GM21737 (cell line): ENCODE results near the gene BFSP2.

Source experiments
- ATAC-seq: cut with Tn5 transposase; IDR thresholded peaks from one replicate; pipeline ENCODE4 v1.9.1; 2021; ENCODE audit warnings: mild to moderate bottlenecking, moderate library complexity; ENCODE audit not compliant: unreplicated experiment

BFSP2 gene

DNA sequence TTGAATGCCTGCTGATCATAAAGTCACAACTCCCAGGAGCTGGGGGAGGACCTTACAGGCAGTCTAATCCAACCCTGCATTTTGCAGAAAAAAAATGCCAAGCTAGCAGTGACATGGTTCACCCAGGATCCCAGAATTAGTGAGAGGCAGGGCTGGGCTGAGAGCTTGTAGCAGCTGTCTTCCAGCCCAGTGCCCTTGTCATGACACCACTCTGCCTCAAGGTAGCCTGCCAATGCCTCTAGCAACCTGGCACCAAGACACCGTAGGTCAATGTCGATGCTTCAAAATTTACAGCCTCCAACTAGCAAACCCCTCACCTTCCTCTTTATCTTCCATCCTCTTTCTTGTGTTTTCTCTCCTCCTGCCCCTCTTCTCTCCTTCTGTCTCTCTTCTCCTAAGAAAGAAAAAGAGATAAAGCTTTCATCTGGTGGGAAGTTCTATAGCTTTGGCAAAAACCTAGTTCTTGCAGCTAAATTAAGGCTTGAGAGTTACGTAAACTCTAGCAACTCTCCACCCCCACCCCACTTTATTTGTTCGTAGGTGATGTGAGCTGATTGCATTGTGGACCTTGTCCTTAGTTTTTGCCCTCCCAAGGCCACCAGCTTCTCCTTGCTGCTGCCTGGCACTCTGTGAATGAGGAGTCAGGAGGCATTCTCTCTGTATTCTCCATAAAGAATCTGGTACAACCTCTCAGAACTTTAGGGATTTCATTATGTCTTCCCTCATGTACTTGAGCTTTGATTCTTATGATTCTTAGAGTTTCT lies 18.3 kb upstream of the BFSP2 start:
- ATAC-seq: no peak

DNA sequence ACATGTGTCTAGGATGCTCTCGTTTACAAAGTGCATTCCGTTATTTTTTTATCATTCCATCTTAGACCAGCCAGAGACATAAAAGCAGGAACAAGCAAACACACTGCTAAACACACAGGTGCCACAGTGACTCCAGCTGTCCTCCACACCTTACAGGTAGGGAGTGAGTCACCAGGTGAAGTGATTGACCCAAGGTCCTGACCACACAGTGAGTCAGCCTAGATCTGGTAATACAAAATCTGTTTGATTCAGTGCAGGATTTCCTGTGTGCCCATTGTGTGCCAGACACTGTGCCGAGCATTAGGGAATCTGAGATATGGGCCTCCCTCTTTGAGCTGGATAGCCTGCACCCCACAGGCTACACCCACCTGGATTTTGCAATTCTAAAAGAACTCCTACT lies 16.7 kb upstream of the BFSP2 start:
- no peak for ATAC-seq

DNA sequence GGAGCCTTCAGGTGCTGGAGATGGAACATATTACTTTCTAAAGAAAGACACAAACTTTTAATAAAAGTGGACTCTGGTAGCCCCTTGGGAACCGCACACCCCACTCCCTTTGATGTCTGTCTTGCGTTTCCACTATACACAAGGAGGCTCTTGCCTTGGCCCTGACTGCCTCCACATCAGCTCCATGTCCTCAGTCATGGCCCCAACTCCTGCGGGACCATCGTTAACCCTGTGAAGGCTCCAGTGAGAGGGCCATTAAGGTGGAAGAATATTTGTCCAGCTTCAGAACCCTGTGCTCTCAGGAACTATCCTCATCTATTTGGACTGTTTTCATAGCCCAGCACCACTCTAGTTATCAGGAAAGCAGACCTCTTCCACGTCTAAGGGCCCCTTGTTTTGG lies 16.1 kb upstream of the BFSP2 start:
- no peak for ATAC-seq

DNA sequence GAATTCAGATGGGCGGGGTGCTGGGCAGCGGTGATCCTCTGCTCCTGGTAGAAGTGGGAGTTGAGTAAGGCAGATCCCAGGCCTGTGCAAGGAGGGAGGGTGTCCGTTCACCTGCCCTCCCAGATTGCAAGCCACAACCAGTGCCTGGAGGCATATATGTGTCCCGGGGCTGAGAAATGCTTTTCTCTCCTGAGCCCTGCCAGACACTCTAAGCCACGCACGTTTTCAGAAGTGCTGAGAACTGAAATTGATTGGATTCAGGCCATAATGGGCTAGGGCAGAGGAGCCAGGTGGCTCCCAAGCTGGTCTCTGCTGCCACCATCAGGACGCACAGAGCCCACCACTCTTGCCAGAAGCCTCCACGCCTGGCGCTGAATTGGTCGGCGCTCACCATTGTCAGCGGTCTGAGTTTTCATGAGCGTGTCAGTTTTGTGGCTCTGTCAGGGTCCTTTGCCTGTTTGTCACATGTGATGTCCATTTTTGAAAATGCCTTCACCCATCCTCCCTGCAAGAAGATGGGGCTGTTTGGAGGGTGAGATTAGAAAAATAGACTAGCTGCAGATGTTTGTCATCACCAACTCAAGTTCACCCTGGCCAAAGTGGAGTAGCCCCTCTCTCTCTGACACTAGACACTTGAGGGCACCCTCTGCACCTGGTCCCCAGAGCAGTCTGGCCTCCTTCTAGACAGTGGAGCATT lies 15.4 kb upstream of the BFSP2 start:
- no peak for ATAC-seq

DNA sequence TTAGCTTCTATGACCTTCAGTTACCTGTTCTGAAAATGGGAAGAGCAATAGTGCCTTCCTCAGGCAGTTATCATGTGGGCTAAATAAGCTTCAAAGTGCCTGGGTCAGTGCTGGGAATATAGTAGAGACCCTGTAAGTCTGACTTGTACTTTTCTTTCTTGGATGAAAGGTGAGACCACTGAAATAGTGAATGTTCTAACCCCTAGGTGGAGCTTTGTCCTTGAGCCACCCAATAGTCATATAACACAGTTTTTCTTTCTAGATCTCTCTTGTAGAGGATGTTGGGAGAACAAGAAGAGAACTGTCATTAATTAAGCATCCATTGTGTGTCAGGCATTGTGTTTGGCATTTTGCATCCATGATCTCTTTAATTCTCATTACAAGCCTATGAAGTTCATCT lies 13.0 kb upstream of the BFSP2 start:
- ATAC-seq: no peak

DNA sequence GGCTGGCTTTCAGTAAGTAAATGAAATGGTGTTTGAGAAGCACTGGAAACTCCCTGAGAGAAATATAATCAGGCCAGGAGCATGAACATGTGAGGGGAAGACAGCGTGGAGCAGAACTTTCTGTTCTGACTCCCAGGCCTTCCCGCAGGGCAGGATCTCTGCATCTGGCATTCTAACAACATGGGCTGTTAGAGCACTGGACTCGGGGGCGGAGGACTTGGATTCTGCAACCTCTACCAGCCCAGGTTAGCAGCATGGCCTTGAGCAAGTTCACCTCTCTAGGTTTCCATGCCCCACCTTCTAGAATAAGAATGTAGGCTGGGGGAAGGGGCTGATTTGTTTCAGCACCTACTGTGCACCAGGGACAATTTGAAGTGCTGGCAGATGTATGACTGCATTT lies 12.5 kb upstream of the BFSP2 start:
- no peak for ATAC-seq

DNA sequence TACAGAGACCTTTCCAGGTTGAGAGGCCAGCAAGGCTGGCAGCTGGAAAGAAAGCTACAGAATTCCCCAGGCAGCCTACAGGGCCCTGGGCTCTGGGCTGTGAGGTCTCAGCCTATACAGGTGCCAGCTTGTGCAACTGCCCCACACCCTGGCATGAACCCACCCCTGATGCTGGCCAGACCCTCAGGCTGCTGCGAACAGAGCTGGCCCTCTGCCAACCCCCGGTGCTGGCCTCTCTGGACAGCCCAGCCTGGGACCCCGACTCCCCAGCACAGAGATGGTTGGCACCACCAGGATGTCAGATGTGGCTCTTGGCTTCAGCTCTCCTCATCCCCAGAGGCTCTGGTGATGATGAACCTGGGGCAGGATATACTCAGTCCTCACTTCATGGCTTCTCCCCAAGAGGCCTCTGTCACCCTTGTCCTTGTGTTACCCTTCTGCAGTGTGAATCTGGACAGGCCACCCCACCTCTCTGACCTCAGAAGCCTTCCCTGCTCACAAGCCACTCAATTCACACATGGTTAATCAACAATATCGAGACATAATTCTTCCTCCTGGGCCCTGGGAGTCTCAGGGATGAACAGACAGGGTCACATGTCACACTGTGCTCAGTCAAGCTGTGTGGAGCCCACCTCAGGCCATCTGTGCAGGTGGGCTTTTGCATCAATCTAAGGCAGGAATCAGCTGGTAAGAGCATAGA lies 11.0 kb upstream of the BFSP2 start:
- no peak for ATAC-seq

DNA sequence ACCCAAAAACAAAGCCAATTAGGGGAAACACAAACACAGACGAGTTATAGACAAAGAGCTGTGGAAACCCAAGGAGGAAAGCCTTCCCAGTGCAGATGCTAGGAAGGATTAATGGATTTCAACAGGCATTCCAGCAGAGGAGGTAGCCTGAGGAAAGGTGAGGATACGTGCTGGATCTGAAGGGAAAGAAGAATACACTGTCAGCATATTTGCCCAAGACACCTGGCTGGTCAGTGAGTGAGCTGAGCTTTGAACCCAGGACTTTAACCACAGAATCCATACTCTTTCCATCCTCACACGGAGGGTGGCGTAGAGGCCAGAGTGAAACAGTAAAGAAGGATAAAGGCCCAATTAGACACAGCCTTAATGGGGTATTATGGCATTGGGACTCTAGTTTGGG lies 9.1 kb upstream of the BFSP2 start:
- no peak for ATAC-seq

DNA sequence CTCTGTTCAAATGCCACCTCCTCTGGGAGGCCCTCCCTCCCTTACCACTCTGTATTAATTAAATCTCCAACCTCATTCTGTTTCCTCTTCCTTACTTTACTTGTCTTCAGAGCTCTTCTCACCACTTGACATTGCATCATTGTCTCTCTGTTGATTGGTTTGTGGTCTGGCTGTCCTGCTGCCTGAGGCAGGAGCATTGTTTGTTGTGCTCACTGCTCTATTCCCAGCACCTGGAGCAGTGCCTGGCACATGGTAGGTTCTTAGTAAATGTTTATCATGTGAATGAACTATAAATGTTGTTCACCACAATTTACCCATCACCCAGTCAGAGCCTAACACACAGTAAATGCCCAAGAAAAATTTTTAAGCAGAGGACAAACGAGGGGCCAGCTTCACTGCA lies 6.7 kb upstream of the BFSP2 start:
- ATAC-seq: no peak

DNA sequence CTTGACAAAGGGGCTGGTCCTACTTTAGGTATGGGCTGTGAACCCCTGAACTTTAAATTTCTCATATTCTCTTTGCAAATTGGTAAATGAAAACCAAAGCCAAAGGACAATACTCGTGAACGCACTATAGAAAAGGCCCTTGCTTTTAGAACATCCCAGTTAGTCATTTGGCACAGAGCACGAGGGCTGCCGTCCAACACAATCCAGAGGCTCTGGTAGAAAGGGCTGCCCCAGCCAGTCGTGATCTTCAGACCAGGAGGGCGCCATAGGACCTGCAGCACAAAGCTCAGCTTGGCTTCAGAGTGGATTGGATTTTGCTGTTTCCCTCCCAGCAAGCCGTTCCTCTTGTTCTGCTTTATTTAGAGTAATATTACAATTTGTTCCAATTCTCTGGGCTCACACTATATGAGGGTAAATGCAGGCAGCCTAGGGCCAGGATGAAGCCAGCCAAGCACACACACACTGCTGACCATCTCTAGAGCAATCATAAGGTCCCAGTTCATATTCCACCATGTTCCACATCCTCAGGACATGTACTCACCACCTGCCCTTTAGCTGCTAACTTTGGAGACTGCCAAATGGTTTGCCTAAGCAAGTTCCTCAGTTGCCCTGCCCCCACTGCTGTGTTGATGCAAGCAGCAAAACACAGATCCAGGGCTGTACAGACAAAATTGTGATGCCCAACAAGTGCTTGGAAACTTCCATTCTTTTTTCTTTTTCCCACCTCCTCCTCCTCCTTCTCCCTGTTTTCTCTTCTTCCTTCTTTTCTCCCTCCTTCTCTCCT lies 6.0 kb upstream of the BFSP2 start:
- ATAC-seq: no peak

DNA sequence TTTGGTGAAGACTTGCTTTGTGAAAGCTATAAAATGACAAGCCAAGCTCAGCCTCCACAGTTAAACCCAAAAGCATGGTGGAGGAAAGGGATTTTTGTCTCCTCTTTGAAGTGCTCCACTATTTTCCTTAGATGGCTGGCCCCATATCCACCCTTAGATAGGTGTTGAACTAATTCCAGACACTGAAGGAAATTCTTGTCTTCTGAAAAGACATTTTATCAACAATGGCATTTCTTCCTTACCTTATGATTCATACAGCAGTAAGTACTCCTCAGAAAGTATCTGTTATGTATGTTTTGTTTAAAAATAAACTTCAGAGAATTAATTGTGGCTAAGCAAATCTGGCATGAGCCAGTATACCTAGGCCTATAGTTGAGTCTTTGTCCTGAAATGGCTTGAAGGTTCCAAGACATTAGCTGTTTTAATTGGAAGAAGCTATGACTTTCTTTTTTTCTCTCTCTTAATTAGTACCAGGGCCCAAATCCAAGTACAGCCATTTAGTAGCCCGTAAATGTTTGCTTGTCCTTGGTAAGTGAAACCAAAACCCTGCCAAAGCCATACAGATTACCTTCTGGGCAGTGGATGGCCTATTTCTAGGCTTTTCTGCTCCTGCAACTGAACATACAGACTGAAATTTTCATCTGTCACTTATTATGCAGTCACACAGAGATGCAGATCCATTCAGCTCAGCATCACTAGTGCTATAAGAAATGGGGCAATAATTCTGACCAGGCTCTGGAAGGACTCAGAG lies 5.1 kb upstream of the BFSP2 start:
- no peak for ATAC-seq

DNA sequence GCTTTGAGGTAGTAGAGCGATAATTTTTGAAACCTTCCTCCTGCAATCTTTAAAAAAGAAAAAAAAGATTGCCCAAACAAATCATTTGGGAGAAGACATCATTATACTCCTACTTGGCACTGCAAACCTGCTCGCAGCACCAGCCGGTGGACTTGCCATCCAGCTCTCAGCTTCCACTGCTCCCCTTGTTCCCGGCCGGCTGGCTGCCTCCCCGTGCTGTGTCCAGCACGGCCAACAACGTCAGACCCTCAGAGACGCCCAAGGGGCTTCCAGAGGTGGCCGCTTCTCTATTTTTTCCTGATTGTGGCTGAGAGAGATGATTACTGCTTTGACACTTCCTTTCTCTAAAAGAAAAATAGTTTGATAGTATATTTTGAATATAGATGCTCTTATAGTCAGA lies 3.0 kb upstream of the BFSP2 start:
- no peak for ATAC-seq

DNA sequence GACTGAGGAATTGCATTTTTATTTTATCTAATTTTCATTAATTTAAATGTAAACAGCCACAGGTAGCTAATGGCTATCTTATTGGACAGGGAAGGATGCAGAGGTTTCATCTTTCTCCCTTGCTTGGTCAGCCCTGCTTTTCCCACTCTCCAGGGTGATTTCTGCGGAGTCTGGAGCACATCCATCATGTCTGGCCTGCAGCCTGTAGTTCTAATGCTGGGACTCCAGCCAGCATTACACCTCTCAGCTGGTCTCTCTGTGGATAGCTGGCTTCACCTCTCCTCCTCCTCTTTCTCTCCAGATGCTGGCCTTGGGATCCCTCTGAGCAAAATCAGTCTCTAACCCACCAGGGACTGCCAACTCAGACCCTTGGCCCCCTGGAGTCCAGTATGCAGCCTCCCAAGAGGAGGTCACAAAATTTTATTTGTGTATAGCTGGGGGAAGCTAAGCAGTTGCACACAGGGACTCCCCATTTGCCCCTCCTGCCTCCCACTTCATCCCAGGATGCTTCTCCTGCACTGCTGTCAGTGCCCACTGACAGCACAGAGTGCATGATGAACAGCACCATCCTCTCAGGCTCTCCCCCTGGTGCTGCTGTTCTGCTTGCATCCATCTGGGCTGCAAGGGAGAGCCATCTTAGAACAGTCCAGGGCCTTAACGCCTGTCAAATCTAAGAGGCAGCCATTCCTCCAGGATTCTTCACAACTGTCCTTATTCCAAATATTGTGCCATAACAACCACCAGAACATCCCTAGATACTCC lies 1.7 kb downstream of the BFSP2 start:
- ATAC-seq: no peak

DNA sequence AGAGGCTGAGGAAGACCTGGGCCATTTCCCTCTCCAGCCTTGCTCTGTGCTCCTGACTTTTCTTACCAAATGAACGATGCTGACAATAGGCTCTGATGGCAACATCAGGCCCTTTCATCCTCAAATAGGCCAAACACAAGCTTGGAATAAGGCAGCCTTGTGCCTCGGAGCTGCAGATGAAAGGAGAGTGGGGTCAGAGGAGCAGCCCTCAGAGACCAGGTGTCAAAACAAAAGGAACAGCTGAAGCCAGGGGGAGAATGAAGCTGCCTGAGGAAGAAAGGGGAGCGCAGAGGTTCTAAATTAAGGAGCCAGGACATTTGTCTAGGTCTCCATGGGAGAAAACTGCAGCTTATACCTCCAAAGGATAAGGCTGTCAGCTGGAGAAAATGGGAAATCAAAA lies 5.1 kb downstream of the BFSP2 start:
- ATAC-seq: no peak

DNA sequence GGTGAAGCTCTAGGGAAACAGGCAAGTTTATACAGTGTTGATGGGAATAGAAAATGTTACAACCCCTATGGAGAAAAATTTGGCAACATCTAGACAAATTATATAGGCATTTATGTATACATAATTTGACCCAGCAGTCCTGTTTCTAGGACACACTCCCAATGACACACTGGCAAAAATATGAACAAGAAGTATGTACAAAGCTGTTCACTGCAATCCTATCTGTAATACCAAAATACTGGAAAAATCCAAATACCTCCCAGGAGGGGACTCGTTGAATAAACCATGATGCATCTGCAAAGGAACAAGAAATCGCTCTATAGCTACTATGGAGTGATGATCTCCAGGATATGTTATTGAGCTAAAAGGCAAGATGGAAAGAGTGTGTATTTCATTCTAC lies 8.5 kb downstream of the BFSP2 start:
- ATAC-seq: no peak

DNA sequence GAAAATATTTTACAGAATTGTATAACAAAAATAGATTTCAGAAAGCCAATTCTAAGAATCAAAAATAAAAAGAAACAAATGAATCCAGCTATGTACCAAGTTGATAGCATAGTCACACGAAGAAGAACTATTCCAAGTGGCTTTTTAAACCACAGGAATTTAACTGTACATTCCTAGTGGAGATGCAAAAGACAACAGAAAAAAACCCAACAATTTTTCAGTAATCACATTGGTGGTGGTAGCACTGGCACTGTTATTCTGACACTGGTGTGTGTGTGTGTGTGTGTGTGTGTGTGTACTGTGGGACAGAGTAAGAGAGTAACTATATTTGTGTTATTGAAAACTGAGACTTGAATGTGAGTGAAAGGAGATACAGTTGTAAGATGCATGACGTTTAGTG lies 9.1 kb downstream of the BFSP2 start:
- no peak for ATAC-seq

DNA sequence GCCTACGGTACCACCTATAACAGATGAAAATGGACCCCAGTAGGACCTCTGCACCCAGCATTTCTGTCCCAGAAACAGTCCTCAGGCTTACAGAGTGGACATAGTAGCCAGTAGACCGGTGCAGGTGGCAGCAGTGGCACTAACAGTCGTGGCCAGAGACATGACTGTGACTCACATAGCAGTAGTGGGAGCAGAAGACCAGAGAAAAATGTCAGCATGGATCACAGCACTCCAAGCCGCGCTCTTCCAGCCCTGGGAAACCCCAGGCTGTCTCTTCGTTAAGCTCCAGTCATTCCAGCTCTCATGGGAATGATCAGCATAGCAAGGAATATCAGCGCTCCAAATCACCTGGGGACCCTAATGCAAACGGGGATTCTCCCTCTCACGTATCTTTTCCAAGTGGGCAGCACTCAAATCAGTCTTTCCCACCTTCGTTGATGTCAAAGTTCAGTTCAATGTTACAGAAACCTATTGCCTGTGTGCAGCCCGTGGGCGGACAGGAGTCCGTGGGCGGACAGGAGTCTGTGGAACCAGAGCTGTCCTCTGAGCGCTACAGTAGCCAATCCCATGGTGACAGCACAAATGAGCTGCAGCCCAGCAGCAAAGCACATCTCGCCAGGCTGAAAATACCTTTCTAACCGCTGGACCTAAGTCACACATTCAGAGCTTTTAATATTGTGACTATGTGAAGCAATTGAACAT lies 10.5 kb downstream of the BFSP2 start:
- no peak for ATAC-seq

DNA sequence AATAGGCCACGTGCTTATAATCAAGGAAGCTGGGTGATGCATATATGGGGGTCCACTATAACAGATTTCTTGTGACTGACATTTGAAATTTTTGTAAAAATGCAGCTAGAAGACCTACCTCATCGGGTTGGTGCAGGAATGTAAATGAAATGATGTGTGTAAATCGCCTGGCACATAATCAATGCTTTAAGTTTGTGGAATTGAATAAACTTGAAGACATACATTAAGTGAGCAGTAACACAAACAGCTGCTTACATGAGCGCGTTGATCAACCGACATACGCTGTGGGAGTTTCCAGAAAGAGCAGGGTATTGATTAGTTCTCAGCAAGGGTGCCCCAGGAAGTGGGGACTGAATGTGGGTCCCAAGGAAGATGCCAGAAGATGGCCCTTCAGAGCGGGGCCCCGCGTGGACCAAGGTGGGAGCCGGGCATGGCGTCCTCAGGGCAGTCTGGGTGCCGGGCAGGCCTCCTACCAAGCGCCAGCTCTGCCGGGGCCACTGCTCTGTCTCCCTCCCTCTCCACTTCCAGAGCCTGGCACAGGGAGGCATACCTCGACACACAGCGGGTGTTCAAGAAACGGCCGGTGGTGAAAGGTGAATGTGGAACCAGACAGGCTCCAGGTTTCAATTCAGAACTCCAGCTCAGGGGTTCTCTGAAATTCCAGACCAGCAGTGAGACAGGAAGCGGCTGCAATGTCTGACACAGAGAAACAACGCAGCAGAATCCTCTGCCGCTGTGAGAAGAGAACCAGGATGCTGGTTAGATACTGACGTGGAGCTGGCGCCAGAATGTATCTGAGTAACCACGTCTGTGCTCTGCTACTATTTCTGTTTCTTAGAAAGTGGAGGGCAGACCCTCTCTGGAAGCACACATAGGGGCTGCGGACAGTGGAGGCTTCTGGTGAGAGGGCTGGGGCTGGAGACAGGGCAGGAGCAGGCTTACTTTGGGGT lies 12.6 kb downstream of the BFSP2 start:
- no peak for ATAC-seq
